H9 (cell line): ENCODE results near the gene PDE4DIP. TPM values are rescaled to one million over a fixed set of nuclear protein-coding genes. Genes with fewer than 3 reads are reported as not detected.
"Not testable (repeated sequence)": the region's sequence is repeated elsewhere in the genome, so short reads cannot be mapped to it uniquely, and the experiment has no call there.

ENCODE experiments used
- DNase-seq: peaks from one replicate; pipeline ENCODE4 v3.0.0-alpha.2; 2017
- H2AFZ ChIP-seq: one replicate; pipeline ENCODE4 v1.6.1; 2013; ENCODE audit warnings: mild to moderate bottlenecking, low read length, control low read depth, moderate library complexity
- H2AK5ac ChIP-seq: 2 replicates; pipeline ENCODE4 v1.6.1; 2013; ENCODE audit warnings: low read length, control low read depth, mixed read lengths; ENCODE audit not compliant: insufficient read length
- H2BK120ac ChIP-seq: one replicate; pipeline ENCODE4 v1.6.1; 2013; ENCODE audit warnings: low read depth, mild to moderate bottlenecking, low read length, control low read depth, inconsistent platforms; ENCODE audit not compliant: poor library complexity, severe bottlenecking
- H2BK12ac ChIP-seq: 2 replicates; pipeline ENCODE4 v1.6.1; 2013; ENCODE audit warnings: low read length, control low read depth, mixed read lengths, low read depth; ENCODE audit not compliant: insufficient read length
- H2BK15ac ChIP-seq: 2 replicates; pipeline ENCODE4 v1.6.1; 2013; ENCODE audit warnings: low read depth, low read length, control low read depth
- H2BK20ac ChIP-seq: one replicate; pipeline ENCODE4 v1.6.1; 2013; ENCODE audit warnings: low read depth, mild to moderate bottlenecking, low read length, control low read depth, inconsistent platforms; ENCODE audit not compliant: poor library complexity, severe bottlenecking
- H2BK5ac ChIP-seq: 2 replicates; pipeline ENCODE4 v1.6.1; 2013; ENCODE audit warnings: low read length, control low read depth, mixed read lengths; ENCODE audit not compliant: insufficient read length
- H3K14ac ChIP-seq: 2 replicates; pipeline ENCODE4 v1.6.1; 2013; ENCODE audit warnings: low read length, control low read depth; ENCODE audit not compliant: insufficient read depth
- H3K18ac ChIP-seq: 2 replicates; pipeline ENCODE4 v1.6.1; 2013; ENCODE audit warnings: low read depth, mild to moderate bottlenecking, mixed read lengths, low read length, control low read depth; ENCODE audit not compliant: insufficient read length
- H3K23ac ChIP-seq: 2 replicates; pipeline ENCODE4 v1.6.1; 2013; ENCODE audit warnings: low read length, control low read depth, mixed read lengths, low read depth; ENCODE audit not compliant: insufficient read length
- H3K23me2 ChIP-seq: 2 replicates; pipeline ENCODE4 v1.6.1; 2013; ENCODE audit warnings: low read depth, mild to moderate bottlenecking, mixed read lengths, low read length, control low read depth; ENCODE audit not compliant: insufficient read length, poor library complexity, severe bottlenecking
- H3K27ac ChIP-seq: 2 replicates; pipeline ENCODE4 v1.5.1; 2013; ENCODE audit warnings: low read length, control low read depth, mixed read lengths, low read depth; ENCODE audit not compliant: insufficient read length
- H3K27me3 ChIP-seq: 2 replicates; pipeline ENCODE4 v1.6.1; 2013; ENCODE audit warnings: low read length, control low read depth, inconsistent platforms; ENCODE audit not compliant: insufficient read depth
- H3K4ac ChIP-seq: 2 replicates; pipeline ENCODE4 v1.6.1; 2013; ENCODE audit warnings: low read depth, mild to moderate bottlenecking, control low read depth, inconsistent platforms, low read length, moderate library complexity
- H3K4me1 ChIP-seq: 2 replicates; pipeline ENCODE4 v1.6.1; 2013; ENCODE audit warnings: low read length, control low read depth, inconsistent platforms; ENCODE audit not compliant: insufficient read depth
- H3K4me2 ChIP-seq: 2 replicates; pipeline ENCODE4 v1.6.1; 2013; ENCODE audit warnings: low read length, control low read depth, mixed read lengths; ENCODE audit not compliant: insufficient read length, insufficient read depth
- H3K56ac ChIP-seq: 2 replicates; pipeline ENCODE4 v1.6.1; 2013; ENCODE audit warnings: low read depth, mild to moderate bottlenecking, mixed read lengths, low read length, control low read depth; ENCODE audit not compliant: insufficient read length
- H3K79me1 ChIP-seq: 2 replicates; pipeline ENCODE4 v1.6.1; 2013; ENCODE audit warnings: low read depth, mild to moderate bottlenecking, moderate library complexity, low read length, control low read depth, inconsistent platforms; ENCODE audit not compliant: insufficient read depth, poor library complexity, severe bottlenecking
- H3K79me2 ChIP-seq: 2 replicates; pipeline ENCODE4 v1.6.1; 2013; ENCODE audit warnings: low read length, control low read depth, inconsistent platforms; ENCODE audit not compliant: insufficient read depth
- H3K9ac ChIP-seq: 2 replicates; pipeline ENCODE4 v1.6.1; 2013; ENCODE audit warnings: low read length, control low read depth, mixed read lengths; ENCODE audit not compliant: insufficient read length; ENCODE audit errors: extremely low read depth
- H3K9me3 ChIP-seq: one replicate; pipeline ENCODE4 v1.6.1; 2013; ENCODE audit warnings: low read depth, low read length, inconsistent platforms; ENCODE audit not compliant: control insufficient read depth
- H3T11ph ChIP-seq: one replicate; pipeline ENCODE4 v1.6.1; 2013; ENCODE audit warnings: mild to moderate bottlenecking, low read length, control low read depth, inconsistent platforms
- H4K20me1 ChIP-seq: one replicate; pipeline ENCODE4 v1.6.1; 2013; ENCODE audit not compliant: control insufficient read depth, insufficient read length, insufficient read depth
- H4K5ac ChIP-seq: 2 replicates; pipeline ENCODE4 v1.6.1; 2013; ENCODE audit warnings: low read depth, mild to moderate bottlenecking, mixed read lengths, low read length, control low read depth; ENCODE audit not compliant: insufficient read length
- H4K8ac ChIP-seq: replicated peaks from 2 replicates; pipeline ENCODE4 v1.6.1; 2013; ENCODE audit warnings: low read length, control low read depth, mixed read lengths, low read depth; ENCODE audit not compliant: insufficient read length
- H4K91ac ChIP-seq: 2 replicates; pipeline ENCODE4 v1.6.1; 2013; ENCODE audit warnings: low read depth, mild to moderate bottlenecking, moderate library complexity, mixed read lengths, low read length, control low read depth; ENCODE audit not compliant: insufficient read length
- H3K27ac Mint-ChIP-seq, 3 experiments: 2 replicates in 2 of 3; 3 replicates in 1 of 3; pipeline ENCODE4 v1.8.0; 2020 to 2021; ENCODE audit warnings: mixed read lengths in 3 of 3, mild to moderate bottlenecking in 1 of 3, moderate library complexity in 1 of 3
- H3K27me3 Mint-ChIP-seq: 2 replicates; pipeline ENCODE4 v1.8.0; 2021; ENCODE audit warnings: low read depth, mild to moderate bottlenecking, moderate library complexity, mixed read lengths
- H3K36me3 Mint-ChIP-seq, 3 experiments: 2 replicates in 2 of 3; 3 replicates in 1 of 3; pipeline ENCODE4 v1.8.0; 2020 to 2021; ENCODE audit warnings: low read depth in 3 of 3, mixed read lengths in 3 of 3; ENCODE audit not compliant: insufficient read depth in 1 of 3
- H3K4me1 Mint-ChIP-seq, 2 experiments: 2 replicates each; pipeline ENCODE4 v1.8.0; 2020; ENCODE audit warnings: mixed read lengths in 2 of 2
- H3K4me3 Mint-ChIP-seq, 2 experiments: 2 replicates in 1 of 2; 3 replicates in 1 of 2; pipeline ENCODE4 v1.8.0; 2020 to 2021; ENCODE audit warnings: mild to moderate bottlenecking in 2 of 2, mixed read lengths in 2 of 2, moderate library complexity in 1 of 2
- H3K9me3 Mint-ChIP-seq, 2 experiments: 2 replicates in 1 of 2; 3 replicates in 1 of 2; pipeline ENCODE4 v1.8.0; 2020; ENCODE audit warnings: mild to moderate bottlenecking in 2 of 2, mixed read lengths in 2 of 2, moderate library complexity in 1 of 2
- WGBS: extraction: QIAGEN DNeasy Blood & Tissue Kit; methylation state at CpG from one replicate; pipeline ENCODE4 v1.1.7; 2013; ENCODE audit warnings: missing lambda C conversion rate, low lambda C conversion rate, mixed read lengths; ENCODE audit not compliant: insufficient read length; ENCODE audit errors: extremely low coverage; 5-methylcytosine and 5-hydroxymethylcytosine counted together
- total RNA-seq: library from RNA; stranded (reverse); gene quantifications from 2 replicates; pipeline ENCODE4 v1.2.1, GENCODE V29; 2021
- TF ChIP-seq, protein P1 (sequence below): fragments of 200-600 bp; sonication (generic); conservative IDR thresholded peaks from 3 replicates; pipeline ENCODE4 v1.8.0; 2021; ENCODE audit warnings: antibody characterized with exemption, mild to moderate bottlenecking

The PDE4DIP gene
- total RNA-seq, 1 experiment from 2014 or later, result 15.7 TPM

DNA sequence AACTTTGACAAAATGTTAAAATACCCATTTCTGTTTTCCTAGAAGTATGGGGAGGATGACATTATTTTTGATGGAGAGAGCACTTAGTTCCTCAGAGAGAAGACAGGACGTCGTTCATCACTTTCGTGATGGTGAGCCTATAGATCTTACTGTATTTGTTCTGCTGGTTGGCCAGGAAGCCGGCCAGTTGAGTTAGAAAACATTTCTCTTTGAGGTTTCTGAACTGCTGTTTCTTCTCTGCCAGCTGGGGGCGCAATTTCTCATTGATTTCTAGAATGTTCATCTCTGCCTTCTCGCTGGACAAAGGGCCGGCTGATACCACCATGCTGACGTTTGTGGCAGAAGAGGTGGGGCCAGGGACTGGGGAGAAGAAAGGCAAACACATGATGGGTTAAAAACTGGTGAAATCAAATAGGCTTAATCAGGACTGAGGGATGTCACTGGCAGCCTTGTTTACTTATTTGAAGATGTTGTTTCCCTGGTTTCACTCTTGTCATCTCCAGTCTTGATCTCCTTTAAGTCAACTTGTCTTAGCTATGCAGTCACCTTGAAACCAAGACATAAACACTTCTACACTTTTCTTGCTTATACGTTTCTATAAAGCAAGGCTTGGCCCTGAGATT is 231.4 kb downstream of the PDE4DIP start:
- not testable (repeated sequence) for H3K56ac ChIP-seq, H3K27ac ChIP-seq, H3K4me2 ChIP-seq, H3K23ac ChIP-seq, H4K91ac ChIP-seq, H3K79me2 ChIP-seq, H3K4me1 ChIP-seq, H4K8ac ChIP-seq, H3K9me3 Mint-ChIP-seq, H4K20me1 ChIP-seq, H3K18ac ChIP-seq, H3K4me1 Mint-ChIP-seq, H3K27me3 ChIP-seq, H3K9ac ChIP-seq, H3K4me3 Mint-ChIP-seq, H3K79me1 ChIP-seq, H2BK120ac ChIP-seq, H2BK20ac ChIP-seq, H2BK15ac ChIP-seq, H3T11ph ChIP-seq, H2AFZ ChIP-seq, H3K23me2 ChIP-seq, H3K36me3 Mint-ChIP-seq, H3K27ac Mint-ChIP-seq, H4K5ac ChIP-seq, H2BK5ac ChIP-seq, H3K4ac ChIP-seq, H3K9me3 ChIP-seq, H3K27me3 Mint-ChIP-seq, H2AK5ac ChIP-seq, H3K14ac ChIP-seq, DNase-seq, H2BK12ac ChIP-seq
- no CpG with 5 or more reads among the region's 9 CpGs for WGBS
- TF ChIP-seq, protein P1, sequence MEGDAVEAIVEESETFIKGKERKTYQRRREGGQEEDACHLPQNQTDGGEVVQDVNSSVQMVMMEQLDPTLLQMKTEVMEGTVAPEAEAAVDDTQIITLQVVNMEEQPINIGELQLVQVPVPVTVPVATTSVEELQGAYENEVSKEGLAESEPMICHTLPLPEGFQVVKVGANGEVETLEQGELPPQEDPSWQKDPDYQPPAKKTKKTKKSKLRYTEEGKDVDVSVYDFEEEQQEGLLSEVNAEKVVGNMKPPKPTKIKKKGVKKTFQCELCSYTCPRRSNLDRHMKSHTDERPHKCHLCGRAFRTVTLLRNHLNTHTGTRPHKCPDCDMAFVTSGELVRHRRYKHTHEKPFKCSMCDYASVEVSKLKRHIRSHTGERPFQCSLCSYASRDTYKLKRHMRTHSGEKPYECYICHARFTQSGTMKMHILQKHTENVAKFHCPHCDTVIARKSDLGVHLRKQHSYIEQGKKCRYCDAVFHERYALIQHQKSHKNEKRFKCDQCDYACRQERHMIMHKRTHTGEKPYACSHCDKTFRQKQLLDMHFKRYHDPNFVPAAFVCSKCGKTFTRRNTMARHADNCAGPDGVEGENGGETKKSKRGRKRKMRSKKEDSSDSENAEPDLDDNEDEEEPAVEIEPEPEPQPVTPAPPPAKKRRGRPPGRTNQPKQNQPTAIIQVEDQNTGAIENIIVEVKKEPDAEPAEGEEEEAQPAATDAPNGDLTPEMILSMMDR, result peak; percentile 35; the same call in 1 of the 3 replicates

Other genes with a start within 250 kb of the PDE4DIP start
- 3.5 and 4.9 TPM in 2 replicates for gene NBPF14, start 248.4 kb upstream of the PDE4DIP start, total RNA-seq
- gene NUDT4B, start 95.7 kb upstream of the PDE4DIP start, total RNA-seq, result not detected in 2 replicates